MM.1S (cell line): ENCODE measurements around the gene TLR7.

Experiments
- DNase-seq: peaks from one replicate; pipeline ENCODE4 v3.0.0-alpha.2; 2015
- H2AFZ ChIP-seq: fragments of 300-600 bp; sonication (generic); 2 replicates; pipeline ENCODE4 v1.6.0; 2016; ENCODE audit warnings: antibody characterized with exemption, low read length
- H3F3A ChIP-seq: fragments of 300-600 bp; sonication (generic); 2 replicates; pipeline ENCODE4 v1.6.1; 2016; ENCODE audit warnings: mild to moderate bottlenecking, antibody characterized with exemption, low read length, moderate library complexity, mixed read lengths; ENCODE audit not compliant: insufficient read depth
- H3K27ac ChIP-seq: fragments of 300-600 bp; sonication (generic); 2 replicates; pipeline ENCODE4 v1.5.1; 2016; ENCODE audit warnings: mild to moderate bottlenecking, low read length
- H3K27me3 ChIP-seq: fragments of 300-600 bp; sonication (generic); replicated peaks from 2 replicates; pipeline ENCODE4 v1.6.0; 2016; ENCODE audit warnings: low read length; ENCODE audit not compliant: insufficient read depth
- H3K36me3 ChIP-seq: fragments of 300-600 bp; sonication (generic); replicated peaks from 2 replicates; pipeline ENCODE4 v1.6.1; 2016; ENCODE audit warnings: mild to moderate bottlenecking, low read length, mixed read lengths; ENCODE audit not compliant: insufficient read depth
- H3K4me1 ChIP-seq: fragments of 300-600 bp; sonication (generic); 2 replicates; pipeline ENCODE4 v1.6.1; 2016; ENCODE audit warnings: low read length, mixed read lengths
- H3K4me2 ChIP-seq: fragments of 300-600 bp; sonication (generic); 2 replicates; pipeline ENCODE4 v1.6.0; 2016; ENCODE audit warnings: low read depth, low read length
- H3K4me3 ChIP-seq: fragments of 300-600 bp; sonication (generic); 2 replicates; pipeline ENCODE4 v1.5.1; 2016; ENCODE audit warnings: low read length, mixed read lengths
- H3K79me2 ChIP-seq: fragments of 300-600 bp; sonication (generic); 2 replicates; pipeline ENCODE4 v1.6.1; 2016; ENCODE audit warnings: mixed run types, low read length, mixed read lengths
- H3K9ac ChIP-seq: fragments of 300-600 bp; sonication (generic); 2 replicates; pipeline ENCODE4 v1.6.1; 2016; ENCODE audit warnings: low read length, mixed read lengths
- H3K9me2 ChIP-seq: fragments of 300-600 bp; sonication (generic); replicated peaks from 2 replicates; pipeline ENCODE4 v1.6.1; 2016; ENCODE audit warnings: mild to moderate bottlenecking, low read length, mixed read lengths; ENCODE audit not compliant: insufficient read depth
- H3K9me3 ChIP-seq: fragments of 300-600 bp; sonication (generic); replicated peaks from 2 replicates; pipeline ENCODE4 v1.6.1; 2016; ENCODE audit warnings: mild to moderate bottlenecking, low read length, mixed read lengths; ENCODE audit not compliant: insufficient read depth
- H4K20me1 ChIP-seq: fragments of 300-600 bp; sonication (generic); 2 replicates; pipeline ENCODE4 v1.6.1; 2016; ENCODE audit warnings: mild to moderate bottlenecking, low read length, moderate library complexity, mixed read lengths; ENCODE audit not compliant: insufficient read depth
- CTCF ChIP-seq: fragments of 300-600 bp; sonication (generic); IDR thresholded peaks from 2 replicates; pipeline ENCODE4 v1.5.1; 2016; ENCODE audit warnings: antibody characterized with exemption, low read length, mixed read lengths
- EZH2 ChIP-seq: fragments of 300-600 bp; sonication (generic); optimal IDR thresholded peaks from 2 replicates; pipeline ENCODE3; 2017; ENCODE audit warnings: low read depth, mild to moderate bottlenecking, antibody characterized with exemption, low read length, mixed read lengths
- EZH2phosphoT487 ChIP-seq: fragments of 300-600 bp; sonication (generic); IDR thresholded peaks from 2 replicates; pipeline ENCODE4 v1.6.1; 2018; ENCODE audit warnings: antibody characterized with exemption, low read length

TLR7 gene

GRCh38 chrX:12866451-12867377 is at the start of gene TLR7:
TLR7 (plus strand) TSS chrX:12867072; CDS start chrX:12867579, 507 bp downstream.
- no peaks in the 10 kb centered on the region for H3K36me3 ChIP-seq
- no peaks in the 10 kb centered on the region for H3K9me3 ChIP-seq
- no peaks in the 10 kb centered on the region; the same call in 1 of the 2 replicates for H3K79me2 ChIP-seq
- H3K27me3 ChIP-seq = no peaks in the 10 kb centered on the region
- no peak within 1 kb of the TSS for H2AFZ ChIP-seq
- peaks cover 10% of the 10 kb centered on the region for H3F3A ChIP-seq
- no peaks in the 10 kb centered on the region for H3K9me2 ChIP-seq
- DNase-seq = no peak
- H3K4me2 ChIP-seq = peak within 1 kb of the TSS; percentile 44
- peak within 1 kb of the TSS; percentile 4; the same call in 1 of the 2 replicates for H3K4me3 ChIP-seq
- H3K9ac ChIP-seq = peak within 1 kb of the TSS; percentile 40
- peak within 1 kb of the TSS; percentile 93 for H3K27ac ChIP-seq
- H3K4me1 ChIP-seq = peaks cover 41% of the 10 kb centered on the region
- TF ChIP-seq EZH2 (no peak), EZH2phosphoT487 (no peak)
- no peaks in the 10 kb centered on the region for H4K20me1 ChIP-seq

GRCh38 chrX:12817528-12817927 is 49.3 kb upstream of the TLR7 start:
- Histone ChIP-seq H3K36me3 (no peaks in the 10 kb centered on the region; the same call in 1 of the 2 replicates), H3K9me2 (no peaks in the 10 kb centered on the region), H3K4me1 (peaks cover 3% of the 10 kb centered on the region; the same call in 1 of the 2 replicates), H3K79me2 (no peaks in the 10 kb centered on the region), H3K27me3 (no peaks in the 10 kb centered on the region), H3K27ac (no peak overlapping the region), H3K4me3 (no peak overlapping the region), H4K20me1 (no peaks in the 10 kb centered on the region), H3K9ac (no peak overlapping the region), H3K4me2 (no peak overlapping the region), H2AFZ (no peak overlapping the region), H3F3A (no peaks in the 10 kb centered on the region), H3K9me3 (no peaks in the 10 kb centered on the region)
- TF ChIP-seq CTCF (no peak), EZH2phosphoT487 (no peak), EZH2 (no peak)
- no peak for DNase-seq

GRCh38 chrX:12819222-12819621 is 47.6 kb upstream of the TLR7 start:
- no peak for TF ChIP-seq EZH2
- no peak for TF ChIP-seq CTCF
- TF ChIP-seq EZH2phosphoT487 = no peak
- Histone ChIP-seq H3K4me3 (no peak overlapping the region), H3K9me2 (no peaks in the 10 kb centered on the region), H3K27ac (no peak overlapping the region), H2AFZ (no peak overlapping the region), H3K9ac (no peak overlapping the region), H3K36me3 (no peaks in the 10 kb centered on the region; the same call in 1 of the 2 replicates), H3K27me3 (no peaks in the 10 kb centered on the region), H3K4me2 (no peak overlapping the region), H3K4me1 (peaks cover 3% of the 10 kb centered on the region; the same call in 1 of the 2 replicates), H3K79me2 (no peaks in the 10 kb centered on the region), H3K9me3 (no peaks in the 10 kb centered on the region), H3F3A (no peaks in the 10 kb centered on the region), H4K20me1 (no peaks in the 10 kb centered on the region)
- no peak for DNase-seq

GRCh38 chrX:12820737-12821136 is 46.1 kb upstream of the TLR7 start:
- no peaks in the 10 kb centered on the region for H3K9me2 ChIP-seq
- no peak for TF ChIP-seq EZH2phosphoT487
- no peak for TF ChIP-seq CTCF
- TF ChIP-seq EZH2 = no peak
- H3K36me3 ChIP-seq = peaks cover 3% of the 10 kb centered on the region; the same call in 1 of the 2 replicates
- H3K9me3 ChIP-seq = no peaks in the 10 kb centered on the region
- no peak overlapping the region for H3K4me3 ChIP-seq
- H3K79me2 ChIP-seq = no peaks in the 10 kb centered on the region
- H4K20me1 ChIP-seq = no peaks in the 10 kb centered on the region
- H3K9ac ChIP-seq = no peak overlapping the region
- H3K4me2 ChIP-seq = no peak overlapping the region
- no peak for DNase-seq
- no peaks in the 10 kb centered on the region for H3K4me1 ChIP-seq
- H2AFZ ChIP-seq = no peak overlapping the region
- H3F3A ChIP-seq = no peaks in the 10 kb centered on the region
- H3K27ac ChIP-seq = no peak overlapping the region
- H3K27me3 ChIP-seq = no peaks in the 10 kb centered on the region
